ENCODE results near the gene RAMP2. TPM values are rescaled to one million over a fixed set of nuclear protein-coding genes. Genes with fewer than 3 reads are reported as not detected.

The RAMP2 gene
- total RNA-seq, 4 donors from 2014 or later, result 13.7 to 52.2 (median 29.2) TPM

- H3K9me3 ChIP-seq, result no peaks in the 10 kb centered on the region
- DNase-seq, result no peak
- peaks cover 0 to 7% of the 10 kb centered on the region in 2 donors for H3K4me1 ChIP-seq
- no peaks in the 10 kb centered on the region for H3K27me3 ChIP-seq
- intact Hi-C loops (cut with DNase I; ENCODE audit: low total_unique reads), result no loop called here
- H3K36me3 ChIP-seq, result no peaks in the 10 kb centered on the region
- H3K4me3 ChIP-seq, result peak overlapping the region; percentile 74 to 78
- peak overlapping the region; percentile 77 to 83 for H3K27ac ChIP-seq
- TF ChIP-seq POLR2A (IDR thresholded peaks at IDR 0.05), result no peak
- no peak for TF ChIP-seq CTCF (IDR thresholded peaks at IDR 0.05)
Observed at GRCh38 chr17:42772945-42773289, 11.9 kb downstream of the RAMP2 start.

- peak in 1 of 2 donors; percentile 52 for TF ChIP-seq POLR2A (IDR thresholded peaks at IDR 0.05)
- TF ChIP-seq CTCF (IDR thresholded peaks at IDR 0.05), result peak in 3 of 4 experiments; percentile 19 to 30 (median 30)
- Histone ChIP-seq H3K9me3 (no peaks in the 10 kb centered on the region), H3K4me3 (peak within 1 kb of the TSS; percentile 74 to 78), H3K36me3 (no peaks in the 10 kb centered on the region), H3K4me1 (peaks cover 0 to 7% of the 10 kb centered on the region in 2 donors), H3K27me3 (no peaks in the 10 kb centered on the region), H3K27ac (peak within 1 kb of the TSS; percentile 77 to 83)
- intact Hi-C loops (cut with DNase I; ENCODE audit: low total_unique reads), result no loop called here
- peak; percentile 73 to 83 for DNase-seq
Observed at GRCh38 chr17:42773290-42774035, 12.4 kb downstream of the RAMP2 start, which contains the start of gene VPS25. VPS25 (plus strand) TSS chr17:42773449; CDS start chr17:42773476, 27 bp downstream.

- Histone ChIP-seq H3K4me3 (peak overlapping the region; percentile 74 to 78), H3K27ac (peak overlapping the region; percentile 77 to 83), H3K4me1 (peaks cover 0 to 7% of the 10 kb centered on the region in 2 donors), H3K9me3 (no peaks in the 10 kb centered on the region), H3K27me3 (no peaks in the 10 kb centered on the region), H3K36me3 (no peaks in the 10 kb centered on the region)
- intact Hi-C loops (cut with DNase I; ENCODE audit: low total_unique reads), result no loop called here
- no peak for DNase-seq
- TF ChIP-seq POLR2A (IDR thresholded peaks at IDR 0.05) (no peak), CTCF (IDR thresholded peaks at IDR 0.05) (no peak)
Observed at GRCh38 chr17:42774066-42774745, 13.2 kb downstream of the RAMP2 start.

- Histone ChIP-seq H3K27me3 (no peaks in the 10 kb centered on the region), H3K4me1 (peaks cover 0 to 11% of the 10 kb centered on the region in 2 donors), H3K9me3 (no peaks in the 10 kb centered on the region), H3K4me3 (no peak overlapping the region), H3K36me3 (no peaks in the 10 kb centered on the region), H3K27ac (no peak overlapping the region)
- intact Hi-C loops (cut with DNase I; ENCODE audit: low total_unique reads), result no loop called here
- TF ChIP-seq POLR2A (IDR thresholded peaks at IDR 0.05), result no peak
- DNase-seq, result no peak
Observed at GRCh38 chr17:42775534-42776098, 14.6 kb downstream of the RAMP2 start.

- H3K4me1 ChIP-seq, result peaks cover 0 to 16% of the 10 kb centered on the region in 2 donors
- H3K9me3 ChIP-seq, result no peaks in the 10 kb centered on the region
- DNase-seq, result no peak
- TF ChIP-seq POLR2A (IDR thresholded peaks at IDR 0.05) (no peak), CTCF (IDR thresholded peaks at IDR 0.05) (no peak)
- no peak overlapping the region for H3K4me3 ChIP-seq
- intact Hi-C loops (cut with DNase I; ENCODE audit: low total_unique reads), result no loop called here
- H3K36me3 ChIP-seq, result no peaks in the 10 kb centered on the region
- H3K27ac ChIP-seq, result no peak overlapping the region
- H3K27me3 ChIP-seq, result peaks cover 13 to 17% of the 10 kb centered on the region in 2 donors
Observed at GRCh38 chr17:42778570-42778969, 17.5 kb downstream of the RAMP2 start.

Measured in uterus (tissue), 4 donors.